Activated CD4-positive, CD25-positive, alpha-beta regulatory T cell treated with anti-CD3 and anti-CD28 coated beads, Interleukin-2, amount 50 U/mL, for 24 hours (primary cell): ENCODE results near the gene EML1.
"Not testable (repeated sequence)": the region's sequence is repeated elsewhere in the genome, so short reads cannot be mapped to it uniquely, and the experiment has no call there.

Experiments
- ATAC-seq, 2 donors: fragments of 150-1000 bp; cut with Tn5 transposase; one replicate each; pipeline ENCODE4 v1.10.0; 2021; ENCODE audit warnings: mild to moderate bottlenecking in 1 of 2, moderate library complexity in 1 of 2

Gene EML1

DNA sequence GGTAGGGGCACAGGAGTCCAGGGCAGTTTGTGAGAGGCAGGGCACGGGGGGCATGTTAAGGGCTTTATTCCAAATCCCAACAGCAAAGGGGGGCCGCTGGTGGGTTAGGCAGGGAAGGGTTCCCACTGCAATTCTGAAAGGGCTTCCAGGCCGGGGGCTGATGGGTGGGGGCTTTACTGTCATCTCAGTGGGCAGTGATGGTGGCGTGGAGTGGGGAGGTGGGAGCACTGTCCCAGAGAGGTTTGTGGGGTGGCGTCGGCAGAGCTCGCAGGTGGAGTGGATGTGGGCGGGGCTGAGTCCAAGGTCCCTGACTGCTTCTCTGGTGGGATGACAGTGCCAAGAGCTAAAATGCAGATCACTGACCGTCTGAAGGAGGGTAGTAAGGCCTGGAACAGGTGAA, 150.4 kb downstream of the EML1 start:
- no peak for ATAC-seq

DNA sequence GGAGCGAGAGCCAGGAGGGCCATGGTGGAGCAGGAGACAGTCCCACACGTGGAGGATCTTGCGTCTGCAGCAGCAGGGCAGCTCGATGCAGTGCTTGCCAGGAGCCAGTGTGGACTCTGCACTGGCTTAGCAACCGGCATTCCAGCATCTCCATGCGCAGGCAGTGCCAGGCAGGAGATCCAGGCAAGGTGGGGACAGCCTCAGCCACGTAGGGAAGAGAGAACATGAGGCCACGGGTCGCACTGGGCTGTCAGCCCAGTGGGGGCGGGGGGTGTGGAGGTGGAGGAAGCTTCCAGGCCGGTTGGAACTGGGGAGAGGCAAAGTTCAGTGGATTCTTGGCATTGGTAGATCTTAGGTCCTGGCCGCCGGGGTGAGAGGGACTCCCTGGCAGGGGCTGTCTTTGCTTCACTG, 151.0 kb downstream of the EML1 start:
- no peak for ATAC-seq

GRCh38 chr14:99945732-99946651, 152.8 kb downstream of the EML1 start:
- peak; percentile 53 to 59 for ATAC-seq

DNA sequence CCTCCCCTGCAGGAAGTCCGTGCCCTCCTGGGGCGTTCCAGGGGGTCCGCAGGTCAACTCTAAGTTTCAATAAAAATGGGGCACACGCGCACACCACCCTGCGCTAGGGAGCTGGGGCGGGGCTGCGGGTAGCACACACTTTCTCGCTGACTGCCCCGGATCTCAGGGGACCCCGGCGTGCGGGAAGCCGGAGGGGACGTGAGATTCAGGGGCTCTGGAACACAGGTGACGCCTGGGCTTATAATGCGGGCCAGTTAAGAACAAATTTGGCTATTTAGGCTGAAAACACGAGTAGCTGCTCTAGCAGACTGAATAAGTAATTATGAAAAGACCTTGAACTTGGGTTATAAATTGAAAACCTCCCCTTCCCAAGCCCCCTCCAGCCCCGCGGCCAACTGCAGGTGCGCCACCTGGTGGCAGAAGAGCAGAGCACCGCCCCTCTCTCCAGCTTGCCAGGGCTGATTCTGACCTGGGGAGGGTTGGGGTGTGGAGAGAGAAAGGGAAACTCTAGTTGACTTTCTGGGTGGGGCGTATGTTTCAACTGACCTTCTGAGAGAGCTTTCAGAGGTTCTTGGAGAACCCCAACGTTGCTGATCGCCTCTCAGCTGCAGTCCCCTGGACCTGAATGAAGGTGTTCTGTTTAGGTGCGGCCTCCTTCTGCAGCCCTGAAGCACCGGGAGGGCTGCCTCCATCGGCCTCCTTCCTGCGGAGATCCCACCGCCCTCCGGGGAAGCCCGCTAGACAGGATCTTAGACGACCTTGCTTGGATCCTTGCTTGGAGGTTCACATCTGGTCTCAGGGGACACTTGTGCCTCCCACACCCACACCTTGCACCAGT, 153.7 kb downstream of the EML1 start:
- peak; percentile 68 to 75 for ATAC-seq

- ATAC-seq, result no peak
Measured at GRCh38 chr14:99947695-99948094, 154.5 kb downstream of the EML1 start.

GRCh38 chr14:99949011-99949732, 156.0 kb downstream of the EML1 start:
- not testable (repeated sequence) for ATAC-seq

DNA sequence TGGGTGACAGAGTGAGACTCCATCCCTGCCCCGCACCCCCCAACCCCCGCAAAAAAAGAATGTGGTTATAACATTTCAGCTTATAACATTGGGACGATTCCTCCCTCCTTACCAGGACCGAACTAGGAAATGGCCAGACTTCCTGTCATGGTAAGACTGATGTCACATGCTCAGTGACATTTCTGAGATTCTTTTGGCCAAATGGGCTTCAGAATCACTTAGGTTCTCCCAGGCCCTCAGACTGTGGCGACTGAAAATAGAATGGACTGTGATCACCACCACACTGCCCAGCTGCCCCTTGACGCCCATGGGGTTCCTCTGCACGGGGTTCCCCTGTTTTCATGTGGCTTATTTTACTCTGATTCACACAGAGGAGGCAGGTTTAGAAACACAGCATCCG, 157.0 kb downstream of the EML1 start:
- ATAC-seq, result no peak

DNA sequence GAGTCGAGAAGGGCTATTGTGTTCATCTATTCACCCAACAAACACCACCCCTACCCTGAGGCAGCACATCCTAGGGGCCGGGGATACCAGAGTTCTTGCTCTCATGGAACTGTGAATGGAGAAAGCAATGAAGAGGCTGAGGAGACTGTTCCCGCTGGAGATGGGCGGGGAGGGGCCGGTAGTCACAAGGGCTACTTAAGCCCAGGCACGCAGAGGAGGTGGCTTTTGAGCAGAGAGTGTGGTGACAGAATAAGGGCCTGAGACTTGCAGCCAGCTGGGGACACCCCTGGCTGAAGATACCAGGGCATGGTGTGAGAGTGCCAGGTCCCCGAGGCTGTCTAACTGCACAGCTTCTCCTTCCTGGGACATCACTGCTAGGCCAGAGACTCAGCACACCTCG, 157.9 kb downstream of the EML1 start:
- no peak for ATAC-seq

DNA sequence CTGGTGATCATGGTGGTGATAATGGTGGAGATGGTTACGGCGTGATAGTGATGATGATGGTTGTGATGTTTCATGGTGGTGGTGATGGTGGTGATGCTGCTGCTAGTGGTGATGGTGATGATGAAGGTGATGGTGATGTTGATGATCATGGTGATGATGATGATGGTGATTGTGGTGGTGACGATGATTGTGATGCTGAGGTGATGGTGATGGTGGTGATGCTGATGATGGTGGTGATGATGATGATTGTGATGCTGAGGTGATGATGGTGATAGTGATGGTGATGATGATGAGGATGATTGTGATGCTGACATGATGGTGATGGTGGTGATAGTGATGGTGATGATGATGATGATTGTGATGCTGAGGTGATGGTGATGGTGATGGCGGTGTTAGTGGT, 158.8 kb downstream of the EML1 start:
- ATAC-seq, result no peak

GRCh38 chr14:99952453-99952852, 159.2 kb downstream of the EML1 start:
- ATAC-seq, result no peak

DNA sequence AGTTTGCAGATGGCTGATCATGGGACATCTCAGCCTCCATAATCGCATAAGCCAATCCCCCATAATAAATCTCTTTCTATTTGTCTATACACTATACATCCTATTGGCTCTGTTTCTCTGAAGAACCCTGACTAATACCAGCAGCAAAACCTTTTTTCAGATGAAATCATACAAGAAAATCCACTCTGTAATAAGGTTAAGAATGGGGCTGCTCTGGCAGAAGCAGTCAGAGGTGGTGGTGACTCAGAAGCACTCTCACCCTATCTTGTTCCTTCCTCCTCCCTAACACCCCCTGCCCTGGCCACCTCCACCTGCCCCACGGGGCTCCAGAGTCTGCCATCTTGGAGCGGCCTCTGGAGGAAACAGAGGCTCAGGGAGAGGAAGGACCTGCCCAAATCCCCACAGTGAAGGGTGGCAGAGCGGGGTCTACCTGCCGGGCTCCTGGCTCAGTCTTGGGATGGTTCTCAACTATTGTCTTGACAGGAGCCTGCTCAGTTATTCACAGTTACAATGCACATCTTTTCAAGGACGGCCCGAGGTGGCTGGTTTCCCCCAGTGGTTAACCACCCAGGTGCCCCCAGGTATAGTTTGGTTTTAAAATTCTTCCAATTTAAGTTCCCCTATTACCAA, 162.7 kb downstream of the EML1 start:
- ATAC-seq, result no peak

DNA sequence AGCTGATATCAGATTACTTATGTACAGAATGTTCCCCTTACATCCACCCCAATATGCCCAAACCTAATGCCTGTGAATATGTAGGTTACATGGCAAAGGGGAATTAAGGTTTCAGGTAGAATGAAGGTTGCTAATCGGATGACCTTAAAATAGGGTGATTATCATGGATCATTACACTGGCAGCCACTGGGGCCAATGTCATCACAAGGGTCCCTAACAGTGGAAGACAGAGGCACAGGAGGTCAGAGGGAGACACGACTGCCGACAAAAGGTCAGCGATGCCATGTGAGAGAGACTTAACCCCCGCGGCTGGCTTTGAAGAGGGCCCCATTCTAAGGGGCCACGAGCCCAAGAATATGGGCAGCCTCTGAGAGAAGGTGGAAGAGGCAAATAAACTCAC, 165.2 kb downstream of the EML1 start:
- ATAC-seq, result no peak

DNA sequence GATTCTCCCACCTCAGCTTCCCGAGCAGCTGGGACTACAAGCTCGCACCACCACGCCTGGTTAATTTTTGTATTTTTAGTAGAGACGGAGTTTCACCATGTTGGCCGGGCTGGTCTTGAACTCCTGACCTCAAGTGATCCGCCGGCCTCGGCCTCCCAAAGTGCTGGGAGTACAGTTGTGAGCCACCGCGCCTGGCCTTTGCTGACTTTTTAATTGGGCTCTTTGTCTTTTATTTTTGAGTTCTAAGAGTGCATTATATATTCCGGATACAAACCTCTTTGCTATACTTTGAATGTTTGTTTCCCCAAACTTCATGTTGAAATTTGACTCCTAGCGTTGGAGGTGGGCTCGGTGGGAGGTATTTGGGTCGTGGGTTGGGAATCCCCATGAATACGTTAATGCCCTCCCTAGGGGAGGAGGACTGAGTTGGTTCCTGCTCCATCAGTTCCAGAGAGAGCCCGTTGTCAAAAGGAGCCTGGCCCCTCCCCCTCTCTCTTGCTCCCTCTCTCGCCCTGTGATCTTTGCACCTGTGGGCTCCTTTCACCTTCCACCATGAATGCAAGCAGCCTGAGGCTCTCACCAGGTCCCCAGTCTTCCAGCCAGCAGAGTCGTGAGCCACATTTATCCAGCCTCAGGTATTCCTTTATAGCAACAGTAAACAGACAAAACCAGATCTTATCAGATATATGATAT, 168.8 kb downstream of the EML1 start:
- no peak for ATAC-seq

- no peak for ATAC-seq
Measured at GRCh38 chr14:99964979-99965378, 171.8 kb downstream of the EML1 start.

DNA sequence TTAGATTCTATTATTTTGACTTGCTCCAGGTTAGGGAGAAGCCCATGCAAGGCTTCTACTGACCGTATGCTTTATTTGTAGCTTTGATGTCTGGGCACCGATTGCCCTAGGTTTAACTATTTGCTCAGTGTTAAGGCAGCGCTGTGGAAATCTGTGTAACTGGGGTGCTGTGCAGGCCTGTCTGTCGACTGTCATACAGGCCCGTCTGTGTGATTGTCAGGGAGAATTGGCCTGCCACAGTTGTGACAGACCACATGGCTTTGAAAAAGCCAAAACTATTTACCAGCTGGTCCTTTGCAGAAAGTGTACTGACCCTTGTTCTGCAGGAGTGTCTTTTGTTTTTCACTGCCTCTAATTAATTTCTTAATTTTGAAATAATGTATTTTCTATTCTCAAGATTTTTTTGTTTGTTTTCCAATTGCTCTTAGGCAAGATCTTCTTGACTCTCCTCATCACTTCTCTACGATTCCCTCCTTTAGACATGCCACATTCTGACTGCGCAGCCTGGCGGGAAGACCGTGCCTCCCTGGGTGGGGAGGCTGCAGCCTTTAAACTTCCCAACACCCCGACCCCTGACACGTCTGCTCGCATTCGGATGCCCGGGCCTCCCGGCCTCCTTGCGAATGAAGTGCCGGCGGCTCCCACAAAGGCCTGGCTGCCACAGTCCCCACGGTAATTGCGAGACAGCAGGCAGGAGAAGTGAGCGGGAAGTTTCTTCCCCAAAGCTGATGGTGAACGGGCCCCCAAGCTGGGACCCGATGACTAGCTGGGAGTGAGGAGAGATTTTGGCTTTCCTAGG, 173.0 kb downstream of the EML1 start:
- no peak for ATAC-seq

DNA sequence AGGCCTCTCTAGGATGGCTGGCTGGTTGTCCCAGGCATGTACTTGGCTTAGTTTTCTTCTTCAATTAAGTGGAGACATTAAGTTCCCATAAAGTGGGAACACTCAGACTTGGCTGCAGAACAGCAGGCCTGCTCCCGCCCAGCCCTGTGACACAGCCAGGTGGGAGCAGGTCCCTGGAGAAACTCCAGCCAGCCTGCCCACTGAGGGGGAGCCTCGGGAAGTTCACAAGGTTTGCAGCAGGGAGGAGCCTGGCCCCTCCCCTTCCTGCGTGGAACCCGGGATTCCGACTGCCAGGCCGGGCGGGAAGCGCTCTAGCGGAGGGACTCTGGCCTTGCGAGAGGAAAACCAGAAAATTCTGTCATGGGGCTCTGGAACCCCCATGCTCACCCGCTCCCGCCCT, 173.7 kb downstream of the EML1 start:
- no peak for ATAC-seq

GRCh38 chr14:99968191-99968920, 175.1 kb downstream of the EML1 start:
- ATAC-seq, result no peak

DNA sequence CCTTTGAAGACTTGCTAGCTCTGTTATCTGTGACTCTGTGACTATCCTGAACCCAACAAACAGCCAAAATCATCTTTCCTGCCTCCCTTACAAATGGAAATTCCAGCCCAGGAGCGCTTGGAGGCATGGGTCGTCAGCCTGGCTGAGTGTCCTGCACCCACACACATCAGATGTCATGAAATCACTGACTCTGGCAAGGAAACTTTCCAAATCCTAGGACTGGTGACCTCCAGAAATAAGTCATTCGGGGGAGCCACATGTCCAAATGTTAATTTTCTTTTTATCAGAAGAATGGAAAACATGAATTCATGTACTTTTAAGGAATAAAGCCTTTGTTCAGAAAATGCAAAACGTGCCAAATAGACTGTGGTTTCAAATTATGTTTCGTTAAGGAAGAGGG, 175.7 kb downstream of the EML1 start:
- ATAC-seq, result no peak

GRCh38 chr14:99969673-99970322, 176.6 kb downstream of the EML1 start:
- ATAC-seq, result no peak
